Measurements from ENCODE around the gene CHD2. TPM values are rescaled to one million over a fixed set of nuclear protein-coding genes. Genes with fewer than 3 reads are reported as not detected.
A peak's percentile ranks its signal among the peaks of the same experiment; 100 is the strongest.

The CHD2 gene
- total RNA-seq, 1 experiment from 2014 or later, result 101 TPM

GRCh38 chr15:92883876-92884435, 16.2 kb upstream of the CHD2 start:
- TF ChIP-seq ATF3 (CRISPR knock-in tag; conservative IDR thresholded peaks at IDR 0.05) (no peak), ATF1 (CRISPR knock-in tag; IDR thresholded peaks at IDR 0.05) (no peak), USF1 (CRISPR knock-in tag; IDR thresholded peaks at IDR 0.05) (no peak)
- no peak for ATAC-seq

GRCh38 chr15:92884436-92885223, 15.5 kb upstream of the CHD2 start:
- CTCF ChIA-PET, result interaction anchor here (0.7 to 1.3 kb wide), 2 partner anchors 65 to 76 kb away, joined by 3 read pairs; no protein-coding TSS in a partner anchor
- ATAC-seq (no peak), DNase-seq (ENCODE audit: low spot score) (no peak)
- POLR2A ChIA-PET, result interaction anchor here (0.7 to 8.6 kb wide), 4 partner anchors 17 to 75 kb away, joined by 3 to 226 read pairs (median 98); partner anchors contain the start of gene CHD2
- Mint-ChIP-seq H3K36me3 (peaks cover 55% of the 10 kb centered on the region), H3K27ac (peak overlapping the region; percentile 97), H3K4me1 (peaks cover 52% of the 10 kb centered on the region), H3K9me3 (peaks cover under 1% of the 10 kb centered on the region; the same call in 1 of the 2 replicates), H3K27me3 (ENCODE audit: low read depth) (no peaks in the 10 kb centered on the region), H3K4me3 (peak overlapping the region; percentile 94)
- TF ChIP-seq NR3C1 (CRISPR knock-in tag; conservative IDR thresholded peaks at IDR 0.05; ENCODE audit: low read depth) (no peak), RORB (CRISPR knock-in tag; IDR thresholded peaks at IDR 0.05) (no peak), ATF1 (CRISPR knock-in tag; IDR thresholded peaks at IDR 0.05) (no peak), TEAD1 (CRISPR knock-in tag; IDR thresholded peaks at IDR 0.05) (no peak), ZNF425 (CRISPR knock-in tag; conservative IDR thresholded peaks at IDR 0.05) (no peak), E2F5 (CRISPR knock-in tag; IDR thresholded peaks at IDR 0.05) (no peak), E2F4 (CRISPR knock-in tag; IDR thresholded peaks at IDR 0.05; ENCODE audit: borderline replicate concordance, low read depth) (no peak), SMAD4 (CRISPR knock-in tag; IDR thresholded peaks at IDR 0.05) (no peak), ZNF232 (CRISPR knock-in tag; IDR thresholded peaks at IDR 0.05) (no peak), ESRRA (CRISPR knock-in tag; IDR thresholded peaks at IDR 0.05; ENCODE audit: borderline replicate concordance) (no peak), FOXP1 (CRISPR knock-in tag; IDR thresholded peaks at IDR 0.05; ENCODE audit: borderline replicate concordance) (no peak), ATF2 (CRISPR knock-in tag; IDR thresholded peaks at IDR 0.05; ENCODE audit: borderline replicate concordance, low read depth) (no peak), ZBTB21 (CRISPR knock-in tag; IDR thresholded peaks at IDR 0.05; ENCODE audit: borderline replicate concordance) (no peak), NFYB (CRISPR knock-in tag; conservative IDR thresholded peaks at IDR 0.05; ENCODE audit: low read depth) (no peak), AFF4 (CRISPR knock-in tag; IDR thresholded peaks at IDR 0.05; ENCODE audit: borderline replicate concordance) (no peak), TEAD4 (CRISPR knock-in tag; IDR thresholded peaks at IDR 0.05) (no peak), ZNF121 (CRISPR knock-in tag; IDR thresholded peaks at IDR 0.05) (no peak), ZBTB43 (CRISPR knock-in tag; IDR thresholded peaks at IDR 0.05) (no peak)

More at GRCh38 chr15:92883876-92884435, 16.2 kb upstream of the CHD2 start:
- H3K4me1 Mint-ChIP-seq, result peaks cover 53% of the 10 kb centered on the region
- H3K36me3 Mint-ChIP-seq, result peaks cover 53% of the 10 kb centered on the region
- no peak for DNase-seq (ENCODE audit: low spot score)
- no peaks in the 10 kb centered on the region for H3K9me3 Mint-ChIP-seq
- no peaks in the 10 kb centered on the region for H3K27me3 Mint-ChIP-seq (ENCODE audit: low read depth)
- ChIA-PET POLR2A (interaction anchor here (0.7 to 8.6 kb wide), 4 partner anchors 18 to 74 kb away, joined by 3 to 226 read pairs (median 100); partner anchors contain the start of gene CHD2), CTCF (no interaction called here)
- peak overlapping the region; percentile 97 for H3K27ac Mint-ChIP-seq
- H3K4me3 Mint-ChIP-seq, result peak overlapping the region; percentile 94

Measured in WTC11 (cell line).